ENCODE data around the gene PAPOLG. TPM values are rescaled to one million over a fixed set of nuclear protein-coding genes. Genes with fewer than 3 reads are reported as not detected.

PAPOLG gene
- total RNA-seq, 1 experiment from 2014 or later = 14.4 TPM

GRCh38 chr2:60827369-60827768, 71.3 kb downstream of the PAPOLG start:
- no peak for DNase-seq
- BruUV-seq (replicated peaks) = no TSS peak
- Mint-ChIP-seq H3K36me3 (ENCODE audit: insufficient read depth, unreplicated experiment) (no peaks in the 10 kb centered on the region), H3K9me3 (ENCODE audit: low read depth, unreplicated experiment) (no peaks in the 10 kb centered on the region), H3K4me1 (ENCODE audit: low read depth, unreplicated experiment) (no peaks in the 10 kb centered on the region), H3K27me3 (ENCODE audit: unreplicated experiment) (peaks cover 38% of the 10 kb centered on the region), H3K27ac (ENCODE audit: unreplicated experiment) (no peak overlapping the region), H3K4me3 (ENCODE audit: low read depth, unreplicated experiment) (no peak overlapping the region)
- TF ChIP-seq, protein P1, sequence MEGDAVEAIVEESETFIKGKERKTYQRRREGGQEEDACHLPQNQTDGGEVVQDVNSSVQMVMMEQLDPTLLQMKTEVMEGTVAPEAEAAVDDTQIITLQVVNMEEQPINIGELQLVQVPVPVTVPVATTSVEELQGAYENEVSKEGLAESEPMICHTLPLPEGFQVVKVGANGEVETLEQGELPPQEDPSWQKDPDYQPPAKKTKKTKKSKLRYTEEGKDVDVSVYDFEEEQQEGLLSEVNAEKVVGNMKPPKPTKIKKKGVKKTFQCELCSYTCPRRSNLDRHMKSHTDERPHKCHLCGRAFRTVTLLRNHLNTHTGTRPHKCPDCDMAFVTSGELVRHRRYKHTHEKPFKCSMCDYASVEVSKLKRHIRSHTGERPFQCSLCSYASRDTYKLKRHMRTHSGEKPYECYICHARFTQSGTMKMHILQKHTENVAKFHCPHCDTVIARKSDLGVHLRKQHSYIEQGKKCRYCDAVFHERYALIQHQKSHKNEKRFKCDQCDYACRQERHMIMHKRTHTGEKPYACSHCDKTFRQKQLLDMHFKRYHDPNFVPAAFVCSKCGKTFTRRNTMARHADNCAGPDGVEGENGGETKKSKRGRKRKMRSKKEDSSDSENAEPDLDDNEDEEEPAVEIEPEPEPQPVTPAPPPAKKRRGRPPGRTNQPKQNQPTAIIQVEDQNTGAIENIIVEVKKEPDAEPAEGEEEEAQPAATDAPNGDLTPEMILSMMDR (IDR thresholded peaks at IDR 0.05; ENCODE audit: unreplicated experiment) = no peak
- CTCF ChIA-PET = no interaction called here
- intact Hi-C loops (cut with micrococcal nuclease; ENCODE audit: unreplicated experiment) = no loop called here

- no peaks in the 10 kb centered on the region for H3K9me3 Mint-ChIP-seq (ENCODE audit: low read depth, unreplicated experiment)
- H3K27ac Mint-ChIP-seq (ENCODE audit: unreplicated experiment) = no peak overlapping the region
- H3K4me1 Mint-ChIP-seq (ENCODE audit: low read depth, unreplicated experiment) = no peaks in the 10 kb centered on the region
- intact Hi-C loops (cut with micrococcal nuclease; ENCODE audit: unreplicated experiment) = no loop called here
- TF ChIP-seq, protein P1 (IDR thresholded peaks at IDR 0.05; ENCODE audit: unreplicated experiment) = no peak
- H3K4me3 Mint-ChIP-seq (ENCODE audit: low read depth, unreplicated experiment) = no peak overlapping the region
- peaks cover 5% of the 10 kb centered on the region for H3K36me3 Mint-ChIP-seq (ENCODE audit: insufficient read depth, unreplicated experiment)
- no TSS peak for BruUV-seq (replicated peaks)
- CTCF ChIA-PET = no interaction called here
- no peak for DNase-seq
- peaks cover 74% of the 10 kb centered on the region for H3K27me3 Mint-ChIP-seq (ENCODE audit: unreplicated experiment)
Observed at GRCh38 chr2:60830991-60831390, 74.9 kb downstream of the PAPOLG start.

DNA sequence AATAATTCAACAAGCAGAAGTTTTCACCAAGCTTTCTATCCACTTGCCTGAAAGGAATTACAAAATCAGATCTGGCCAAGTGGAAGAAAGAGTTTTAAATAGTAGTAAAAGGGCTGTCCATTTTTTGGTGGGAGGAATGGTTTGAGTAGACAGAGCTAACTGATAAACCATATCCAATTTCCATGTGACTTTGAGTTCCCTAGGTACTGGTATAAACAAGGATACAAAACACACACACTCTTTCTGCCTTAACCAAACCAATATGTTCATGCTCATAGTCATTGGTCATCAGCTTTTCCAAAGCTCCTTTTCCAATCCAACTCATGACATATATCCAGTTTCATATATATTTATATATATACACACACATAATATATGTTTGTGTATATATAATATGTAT, 75.9 kb downstream of the PAPOLG start:
- no peak overlapping the region for H3K27ac Mint-ChIP-seq (ENCODE audit: unreplicated experiment)
- peaks cover 83% of the 10 kb centered on the region for H3K27me3 Mint-ChIP-seq (ENCODE audit: unreplicated experiment)
- no peaks in the 10 kb centered on the region for H3K9me3 Mint-ChIP-seq (ENCODE audit: low read depth, unreplicated experiment)
- peaks cover 5% of the 10 kb centered on the region for H3K36me3 Mint-ChIP-seq (ENCODE audit: insufficient read depth, unreplicated experiment)
- TF ChIP-seq, protein P1 (IDR thresholded peaks at IDR 0.05; ENCODE audit: unreplicated experiment) = no peak
- no peaks in the 10 kb centered on the region for H3K4me1 Mint-ChIP-seq (ENCODE audit: low read depth, unreplicated experiment)
- CTCF ChIA-PET = interaction anchor here (0.6 kb wide), 1 partner anchor 67 kb away, joined by 5 read pairs; no protein-coding TSS in a partner anchor
- intact Hi-C loops (cut with micrococcal nuclease; ENCODE audit: unreplicated experiment) = no loop called here
- no TSS peak for BruUV-seq (replicated peaks)
- no peak for DNase-seq
- H3K4me3 Mint-ChIP-seq (ENCODE audit: low read depth, unreplicated experiment) = no peak overlapping the region

DNA sequence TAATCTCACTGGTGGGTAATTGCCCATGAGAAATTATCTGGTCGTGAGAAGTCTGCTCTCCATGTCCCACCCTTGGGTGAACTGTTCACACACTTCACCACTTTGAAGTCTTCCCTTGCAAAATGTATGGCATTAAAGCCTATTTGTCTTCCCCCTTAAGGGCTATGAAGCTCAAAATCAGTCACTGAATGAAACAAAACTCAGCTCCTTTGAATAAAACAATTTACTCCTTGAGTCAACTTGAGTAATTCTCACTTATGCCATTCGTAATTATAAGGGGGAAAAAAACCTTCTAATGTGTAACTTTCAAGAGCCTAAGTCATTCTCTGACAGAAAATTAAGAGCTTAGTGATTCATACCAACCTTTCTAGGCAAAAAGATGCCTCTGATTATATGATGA, 76.6 kb downstream of the PAPOLG start:
- Mint-ChIP-seq H3K27ac (ENCODE audit: unreplicated experiment) (no peak overlapping the region), H3K4me1 (ENCODE audit: low read depth, unreplicated experiment) (no peaks in the 10 kb centered on the region), H3K9me3 (ENCODE audit: low read depth, unreplicated experiment) (no peaks in the 10 kb centered on the region), H3K36me3 (ENCODE audit: insufficient read depth, unreplicated experiment) (peaks cover 5% of the 10 kb centered on the region), H3K4me3 (ENCODE audit: low read depth, unreplicated experiment) (no peak overlapping the region), H3K27me3 (ENCODE audit: unreplicated experiment) (peaks cover 81% of the 10 kb centered on the region)
- CTCF ChIA-PET = interaction anchor here (0.6 kb wide), 1 partner anchor 68 kb away, joined by 5 read pairs; no protein-coding TSS in a partner anchor
- no TSS peak for BruUV-seq (replicated peaks)
- intact Hi-C loops (cut with micrococcal nuclease; ENCODE audit: unreplicated experiment) = no loop called here
- DNase-seq = no peak
- TF ChIP-seq, protein P1 (IDR thresholded peaks at IDR 0.05; ENCODE audit: unreplicated experiment) = no peak

All from Calu3 (cell line).